ENCODE data around the gene SLX4IP.

DNA sequence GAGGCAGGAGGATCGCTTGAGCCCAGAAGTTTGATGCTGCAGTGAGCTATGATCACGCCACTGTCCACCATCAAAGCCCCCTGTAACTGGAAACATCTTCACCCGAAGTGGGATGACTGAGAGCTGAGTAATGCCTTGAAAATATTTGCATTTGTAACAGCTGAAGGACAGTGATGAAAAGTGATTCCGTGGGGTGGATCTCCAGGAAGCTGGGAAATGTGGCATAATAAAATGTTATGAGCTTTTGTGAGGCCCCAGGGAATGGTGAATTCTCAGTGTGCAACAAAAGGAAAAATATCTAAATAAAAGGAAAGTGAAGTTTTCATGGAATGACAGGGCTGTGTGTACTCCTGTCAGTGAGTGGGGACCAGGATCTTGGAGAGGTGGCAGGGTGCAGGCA lies 146.7 kb downstream of the SLX4IP start:
- TF ChIP-seq POLR2A (IDR thresholded peaks at IDR 0.05), result no peak
- TF ChIP-seq, protein P1, sequence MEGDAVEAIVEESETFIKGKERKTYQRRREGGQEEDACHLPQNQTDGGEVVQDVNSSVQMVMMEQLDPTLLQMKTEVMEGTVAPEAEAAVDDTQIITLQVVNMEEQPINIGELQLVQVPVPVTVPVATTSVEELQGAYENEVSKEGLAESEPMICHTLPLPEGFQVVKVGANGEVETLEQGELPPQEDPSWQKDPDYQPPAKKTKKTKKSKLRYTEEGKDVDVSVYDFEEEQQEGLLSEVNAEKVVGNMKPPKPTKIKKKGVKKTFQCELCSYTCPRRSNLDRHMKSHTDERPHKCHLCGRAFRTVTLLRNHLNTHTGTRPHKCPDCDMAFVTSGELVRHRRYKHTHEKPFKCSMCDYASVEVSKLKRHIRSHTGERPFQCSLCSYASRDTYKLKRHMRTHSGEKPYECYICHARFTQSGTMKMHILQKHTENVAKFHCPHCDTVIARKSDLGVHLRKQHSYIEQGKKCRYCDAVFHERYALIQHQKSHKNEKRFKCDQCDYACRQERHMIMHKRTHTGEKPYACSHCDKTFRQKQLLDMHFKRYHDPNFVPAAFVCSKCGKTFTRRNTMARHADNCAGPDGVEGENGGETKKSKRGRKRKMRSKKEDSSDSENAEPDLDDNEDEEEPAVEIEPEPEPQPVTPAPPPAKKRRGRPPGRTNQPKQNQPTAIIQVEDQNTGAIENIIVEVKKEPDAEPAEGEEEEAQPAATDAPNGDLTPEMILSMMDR (IDR thresholded peaks at IDR 0.05), result no peak

Data from adrenal gland (tissue), 5 donors.